H1 (cell line): ENCODE measurements around the gene ACBD6. TPM values are rescaled to one million over a fixed set of nuclear protein-coding genes. Genes with fewer than 3 reads are reported as not detected.

Source experiments
- CTCF ChIA-PET: fragments of 300-600 bp; sonication (Branson Sonifier 250); formaldehyde crosslinking; loops from one replicate; lab custom pipeline; 2021; ENCODE audit not compliant: partially characterized antibody; lab: Charles Lee
- POLR2A ChIA-PET: fragments of 300-600 bp; sonication (Branson Sonifier 250); formaldehyde crosslinking; loops from one replicate; lab custom pipeline; 2021; ENCODE audit warnings: inconsistent platforms; ENCODE audit not compliant: partially characterized antibody; lab: Charles Lee
- DNase-seq, 2 experiments: peaks; one replicate each; pipeline versions ENCODE4 v3.0.0 to v3.0.0-alpha.2; 2010 to 2022; ENCODE audit warnings: low spot score in 2 of 2, low read depth in 1 of 2, mixed read lengths in 1 of 2
- FAIRE-seq: peaks from 2 replicates; lab custom pipeline; 2011; peaks lifted over from hg19 to GRCh38; lab: Jason Lieb, UNC
- H2AFZ ChIP-seq: 2 replicates; pipeline ENCODE4 v1.8.1; 2012; ENCODE audit warnings: low read length, inconsistent platforms
- H2AK5ac ChIP-seq: 2 replicates; pipeline ENCODE4 v1.6.1; 2013; ENCODE audit warnings: low read depth, low read length
- H2BK120ac ChIP-seq: replicated peaks from 2 replicates; pipeline ENCODE3; 2013; ENCODE audit warnings: low read depth, low read length, inconsistent platforms
- H2BK12ac ChIP-seq: 2 replicates; pipeline ENCODE4 v1.6.1; 2013; ENCODE audit warnings: low read depth, low read length
- H2BK15ac ChIP-seq: 2 replicates; pipeline ENCODE4 v1.6.1; 2013; ENCODE audit warnings: low read length
- H2BK20ac ChIP-seq: 2 replicates; pipeline ENCODE4 v1.6.1; 2013; ENCODE audit warnings: low read length
- H2BK5ac ChIP-seq: 2 replicates; pipeline ENCODE4 v1.6.1; 2013; ENCODE audit warnings: low read depth, low read length
- H3K14ac ChIP-seq: 2 replicates; pipeline ENCODE4 v1.6.1; 2013; ENCODE audit warnings: inconsistent platforms; ENCODE audit not compliant: insufficient read length
- H3K18ac ChIP-seq: 2 replicates; pipeline ENCODE4 v1.6.1; 2013; ENCODE audit warnings: low read length; ENCODE audit errors: extremely low read depth
- H3K23ac ChIP-seq: 2 replicates; pipeline ENCODE4 v1.6.1; 2013; ENCODE audit warnings: inconsistent platforms; ENCODE audit not compliant: insufficient read length
- H3K23me2 ChIP-seq: 2 replicates; pipeline ENCODE4 v1.6.1; 2013; ENCODE audit warnings: low read depth, low read length
- H3K27ac ChIP-seq: 2 replicates; pipeline ENCODE4 v1.6.1; 2011; ENCODE audit warnings: low read depth, low read length, inconsistent platforms
- H3K27me3 ChIP-seq, 4 experiments: replicated peaks in 1 of 4; 1 replicate in 1 of 4; 2 replicates in 3 of 4; pipeline versions ENCODE4 v1.6.1 to v1.8.1; 2011 to 2013; ENCODE audit warnings: low read length in 3 of 4, mild to moderate bottlenecking in 3 of 4, inconsistent platforms in 2 of 4, mixed read lengths in 2 of 4, moderate library complexity in 1 of 4; ENCODE audit not compliant: control insufficient read depth in 3 of 4, insufficient read depth in 3 of 4; ENCODE audit errors: extremely low read depth in 1 of 4
- H3K36me3 ChIP-seq, 4 experiments: 2 replicates each; pipeline versions ENCODE4 v1.6.1 to v1.8.1; 2011 to 2013; ENCODE audit warnings: mild to moderate bottlenecking in 4 of 4, low read length in 3 of 4, moderate library complexity in 2 of 4, control low read depth in 1 of 4, inconsistent platforms in 1 of 4; ENCODE audit not compliant: insufficient read depth in 4 of 4, control insufficient read depth in 2 of 4
- H3K4ac ChIP-seq: replicated peaks from 2 replicates; pipeline ENCODE3; 2013; ENCODE audit warnings: low read length, low read depth, mixed read lengths, inconsistent platforms; ENCODE audit not compliant: insufficient read length
- H3K4me1 ChIP-seq, 4 experiments: replicated peaks in 1 of 4; 1 replicate in 1 of 4; 2 replicates in 3 of 4; pipeline versions ENCODE4 v1.6.1 to v1.8.1; 2011 to 2013; ENCODE audit warnings: low read length in 3 of 4, inconsistent platforms in 2 of 4, mixed read lengths in 1 of 4; ENCODE audit not compliant: insufficient read depth in 4 of 4, control insufficient read depth in 3 of 4
- H3K4me2 ChIP-seq, 2 experiments: 2 replicates each; pipeline versions ENCODE4 v1.6.1 to v1.8.1; 2011 to 2013; ENCODE audit warnings: low read depth in 2 of 2, low read length in 2 of 2, control low read depth in 1 of 2, inconsistent platforms in 1 of 2, mild to moderate bottlenecking in 1 of 2; ENCODE audit not compliant: insufficient read depth in 1 of 2
- H3K4me3 ChIP-seq, 4 experiments: fragments of 200-600, 300-600 bp in 1 of 4; sonication (generic), shearing (Covaris generic), sonication (Bioruptor Twin) in 1 of 4; 2 replicates each; pipeline versions ENCODE4 v1.5.1 to v1.8.1; 2011 to 2016; ENCODE audit warnings: low read length in 4 of 4, low read depth in 3 of 4, control low read depth in 2 of 4, inconsistent platforms in 2 of 4, mild to moderate bottlenecking in 2 of 4, mixed read lengths in 1 of 4, moderate library complexity in 1 of 4; ENCODE audit not compliant: insufficient read depth in 2 of 4; ENCODE audit errors: extremely low read depth in 1 of 4
- H3K56ac ChIP-seq: replicated peaks from 2 replicates; pipeline ENCODE3; 2013; ENCODE audit warnings: low read depth, mild to moderate bottlenecking, mixed read lengths, low read length, inconsistent platforms; ENCODE audit not compliant: insufficient read length
- H3K79me1 ChIP-seq: 2 replicates; pipeline ENCODE4 v1.6.1; 2013; ENCODE audit warnings: low read depth, low read length, control low read depth
- H3K79me2 ChIP-seq, 2 experiments: 2 replicates each; pipeline versions ENCODE4 v1.6.1 to v1.8.1; 2012 to 2013; ENCODE audit warnings: low read length in 2 of 2, mild to moderate bottlenecking in 2 of 2, inconsistent platforms in 1 of 2; ENCODE audit not compliant: insufficient read depth in 2 of 2, control insufficient read depth in 1 of 2
- H3K9ac ChIP-seq, 4 experiments: replicated peaks in 1 of 4; 1 replicate in 1 of 4; 2 replicates in 3 of 4; pipeline versions ENCODE4 v1.6.1 to v1.8.1; 2011 to 2013; ENCODE audit warnings: low read depth in 3 of 4, low read length in 3 of 4, control low read depth in 2 of 4, mild to moderate bottlenecking in 2 of 4, moderate library complexity in 2 of 4, inconsistent platforms in 1 of 4; ENCODE audit errors: extremely low read depth in 1 of 4
- H3K9me3 ChIP-seq, 2 experiments: 2 replicates each; pipeline versions ENCODE4 v1.6.1 to v1.8.1; 2012 to 2013; ENCODE audit warnings: mild to moderate bottlenecking in 2 of 2, moderate library complexity in 2 of 2, control low read depth in 1 of 2, inconsistent platforms in 1 of 2, low read depth in 1 of 2, low read length in 1 of 2, mixed read lengths in 1 of 2; ENCODE audit not compliant: insufficient read depth in 2 of 2
- H4K20me1 ChIP-seq, 2 experiments: replicated peaks in 1 of 2; 2 replicates each; pipeline versions ENCODE3 to v1.8.1; 2011 to 2013; ENCODE audit warnings: inconsistent platforms in 2 of 2, low read length in 2 of 2, mild to moderate bottlenecking in 1 of 2; ENCODE audit not compliant: insufficient read depth in 2 of 2, control insufficient read depth in 1 of 2
- H4K5ac ChIP-seq: 2 replicates; pipeline ENCODE4 v1.6.1; 2013; ENCODE audit warnings: low read length, low read depth, mixed read lengths, inconsistent platforms; ENCODE audit not compliant: insufficient read length
- H4K8ac ChIP-seq: 2 replicates; pipeline ENCODE4 v1.8.0; 2013; ENCODE audit warnings: mild to moderate bottlenecking, moderate library complexity, low read length, inconsistent platforms; ENCODE audit not compliant: insufficient read depth; ENCODE audit errors: extremely low read depth
- H4K91ac ChIP-seq: replicated peaks from 2 replicates; pipeline ENCODE3; 2013; ENCODE audit warnings: low read length, mixed read lengths, inconsistent platforms; ENCODE audit not compliant: insufficient read length
- ASH2L ChIP-seq: fragments of 200-600, 300-600 bp; sonication (generic); IDR thresholded peaks from one replicate; pipeline ENCODE4 v1.7.1; 2017; ENCODE audit warnings: low read length
- CTBP2 ChIP-seq: IDR thresholded peaks from 2 replicates; pipeline ENCODE4 v1.7.0; 2011; ENCODE audit warnings: borderline replicate concordance, mild to moderate bottlenecking, moderate library complexity, mixed read lengths, low read length; ENCODE audit not compliant: insufficient read depth, insufficient read length
- EGR1 ChIP-seq: IDR thresholded peaks from 2 replicates; pipeline ENCODE4 v1.6.1; 2011; ENCODE audit warnings: low read depth, low read length, borderline replicate concordance
- FOSL1 ChIP-seq: IDR thresholded peaks from 2 replicates; pipeline ENCODE4 v1.6.1; 2011; ENCODE audit warnings: mild to moderate bottlenecking, low read depth, low read length, moderate library complexity; ENCODE audit not compliant: insufficient read depth
- MAFK ChIP-seq: IDR thresholded peaks from 2 replicates; pipeline ENCODE4 v1.6.1; 2012; ENCODE audit warnings: low read depth, mild to moderate bottlenecking, improper control_type of control experiment, low read length
- RBBP5 ChIP-seq: IDR thresholded peaks from 2 replicates; pipeline ENCODE4 v1.7.1; 2012; ENCODE audit warnings: low read depth, mild to moderate bottlenecking, inconsistent platforms, low read length, moderate library complexity, borderline replicate concordance
- RNF2 ChIP-seq: fragments of 200-900, 300-1000 bp; sonication (generic); IDR thresholded peaks from 2 replicates; pipeline ENCODE4 v1.7.1; 2016; ENCODE audit warnings: borderline replicate concordance, low read depth, mild to moderate bottlenecking, antibody characterized with exemption, low read length; ENCODE audit not compliant: poor library complexity, severe bottlenecking; ENCODE audit errors: missing control alignments
- SIN3A ChIP-seq, 2 experiments: IDR thresholded peaks in 1 of 2; conservative IDR thresholded peaks in 1 of 2; 2 replicates each; pipeline ENCODE4 v1.6.1; 2011 to 2012; ENCODE audit warnings: low read length in 2 of 2, improper control_type of control experiment in 1 of 2, low read depth in 1 of 2, mild to moderate bottlenecking in 1 of 2
- SIX5 ChIP-seq: IDR thresholded peaks from 2 replicates; pipeline ENCODE4 v1.6.1; 2011; ENCODE audit warnings: mild to moderate bottlenecking, low read depth, low read length
- TEAD4 ChIP-seq: IDR thresholded peaks from 2 replicates; pipeline ENCODE4 v1.6.1; 2012; ENCODE audit warnings: low read depth, low read length, inconsistent platforms, mixed read lengths
- ZNF274 ChIP-seq: IDR thresholded peaks from 2 replicates; pipeline ENCODE4 v1.7.0; 2012; ENCODE audit warnings: low read length, borderline replicate concordance; ENCODE audit errors: extremely low read depth
- WGBS, 2 experiments: shearing (Covaris generic) in 1 of 2; methylation state at CpG; one replicate each; pipeline versions ENCODE4 v1.1.6 to v1.1.7; 2013 to 2015; ENCODE audit warnings: low lambda C conversion rate in 2 of 2, mixed read lengths in 2 of 2, inconsistent platforms in 1 of 2, low coverage in 1 of 2, missing lambda C conversion rate in 1 of 2; ENCODE audit not compliant: insufficient replicate concordance in 2 of 2, insufficient coverage in 1 of 2, insufficient read length in 1 of 2; ENCODE audit errors: extremely low coverage in 1 of 2, missing lambda C conversion rate in 1 of 2; 5-methylcytosine and 5-hydroxymethylcytosine counted together
- polyA plus RNA-seq, 7 experiments: library from polyadenylated mRNA; depleted of rRNA in 3 of 7; stranded (reverse) in 5 of 7; unstranded in 2 of 7; fragments of >200 nt in 5 of 7; fragments of 200-250 nt in 2 of 7; gene quantifications; 1 replicate in 5 of 7; 2 replicates in 1 of 7; 4 replicates in 1 of 7; pipeline versions ENCODE4 v1.2.1 to v1.2.3, GENCODE V29; 2011 to 2013; ENCODE audit warnings: missing spikeins in 2 of 7, mixed read lengths in 2 of 7
- total RNA-seq: library from RNA; stranded (reverse); fragmentation: NEBNext Ultra II Directional; extraction: Animal tissue kit (Norgen Biotek cat#: 25700); gene quantifications from 2 replicates; pipeline ENCODE4 v1.2.1, GENCODE V29; 2021

ACBD6 gene
- total and polyA plus RNA-seq, 2 of the 8 experiments (the other 6 are each of a cell fraction or from before 2014, with no cell fraction given), result 52.0 to 67.7 TPM

DNA sequence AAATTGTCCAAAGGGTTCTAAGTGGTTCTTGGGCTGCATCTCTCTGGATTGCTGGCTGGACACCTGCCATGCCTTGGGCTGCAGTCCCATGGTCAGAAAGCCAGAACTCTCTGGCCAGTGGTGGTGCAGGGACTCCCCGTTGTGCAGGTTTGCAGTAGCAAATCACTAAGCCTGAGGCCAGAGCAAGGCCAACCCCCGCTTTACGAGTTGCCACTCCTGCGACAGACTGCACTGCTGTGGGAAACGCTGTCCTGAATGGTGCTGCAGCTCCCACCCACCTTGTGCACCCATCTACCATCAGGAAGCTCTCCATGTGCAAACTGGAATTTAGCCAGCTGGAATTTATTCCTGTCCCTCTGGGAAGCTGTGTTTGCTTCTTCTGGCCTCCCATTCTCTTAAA lies 226.7 kb downstream of the ACBD6 start:
- POLR2A ChIA-PET, result no interaction called here
- H4K5ac ChIP-seq, result no peak overlapping the region
- TF ChIP-seq EGR1 (no peak), ASH2L (no peak), CTBP2 (no peak), RBBP5 (no peak), SIN3A (conservative IDR thresholded peaks at IDR 0.05 in 1 of 2, IDR thresholded peaks at IDR 0.05 in 1 of 2; ENCODE audit: low read depth in 1 of 2, low read length in 2 of 2) (no peak), RNF2 (no peak), TEAD4 (no peak), FOSL1 (no peak), MAFK (no peak), SIX5 (no peak), ZNF274 (no peak)
- TF ChIP-seq, all 59 proteins: peak for 0
- no peak overlapping the region for H3K4me2 ChIP-seq
- H4K91ac ChIP-seq, result no peak overlapping the region
- no peak overlapping the region for H2AFZ ChIP-seq
- H3K14ac ChIP-seq, result no peak overlapping the region
- H3K79me1 ChIP-seq, result no peaks in the 10 kb centered on the region
- no peak overlapping the region for H3K4me3 ChIP-seq
- H3K9ac ChIP-seq, result no peak overlapping the region
- H3K4me1 ChIP-seq, result peaks cover 9 to 24% (median 13%) of the 10 kb centered on the region in 4 experiments
- H2BK12ac ChIP-seq, result no peak overlapping the region
- H3K27ac ChIP-seq, result no peak overlapping the region
- H2AK5ac ChIP-seq, result no peak overlapping the region
- H3K18ac ChIP-seq, result no peak overlapping the region
- no peak overlapping the region for H2BK15ac ChIP-seq
- H3K56ac ChIP-seq, result no peak overlapping the region
- peaks cover 4 to 10% of the 10 kb centered on the region in 2 experiments; a peak in 3 of 4 replicates for H3K9me3 ChIP-seq
- WGBS, 2 experiments, result 86% methylated on average over 5 of the region's 5 CpGs; no CpG with 5 or more reads in 1 of the 2 experiments
- H4K8ac ChIP-seq, result no peak overlapping the region
- H3K79me2 ChIP-seq, result no peaks in the 10 kb centered on the region
- H3K23me2 ChIP-seq, result no peaks in the 10 kb centered on the region
- H3K36me3 ChIP-seq, result peaks cover 0 to 15% (median 3%) of the 10 kb centered on the region in 4 experiments; a peak in 4 of 8 replicates
- peak overlapping the region; percentile 75; the same call in 1 of the 2 replicates for H2BK5ac ChIP-seq
- H2BK120ac ChIP-seq, result no peak overlapping the region
- H3K4ac ChIP-seq, result no peak overlapping the region
- CTCF ChIA-PET, result interaction anchor here (1.0 to 11.1 kb wide), 3 partner anchors 10 to 207 kb away, joined by 3 to 244 read pairs (median 6); no protein-coding TSS in a partner anchor
- H4K20me1 ChIP-seq, result no peaks in the 10 kb centered on the region
- DNase-seq (no peak), FAIRE-seq (no peak)
- no peaks in the 10 kb centered on the region for H3K27me3 ChIP-seq
- no peak overlapping the region for H2BK20ac ChIP-seq
- no peak overlapping the region for H3K23ac ChIP-seq
